ENCODE data around the gene TSPYL2. TPM values are rescaled to one million over a fixed set of nuclear protein-coding genes. Genes with fewer than 3 reads are reported as not detected.

The TSPYL2 gene
- total RNA-seq, 1 experiment from 2014 or later, result 19.9 TPM

DNA sequence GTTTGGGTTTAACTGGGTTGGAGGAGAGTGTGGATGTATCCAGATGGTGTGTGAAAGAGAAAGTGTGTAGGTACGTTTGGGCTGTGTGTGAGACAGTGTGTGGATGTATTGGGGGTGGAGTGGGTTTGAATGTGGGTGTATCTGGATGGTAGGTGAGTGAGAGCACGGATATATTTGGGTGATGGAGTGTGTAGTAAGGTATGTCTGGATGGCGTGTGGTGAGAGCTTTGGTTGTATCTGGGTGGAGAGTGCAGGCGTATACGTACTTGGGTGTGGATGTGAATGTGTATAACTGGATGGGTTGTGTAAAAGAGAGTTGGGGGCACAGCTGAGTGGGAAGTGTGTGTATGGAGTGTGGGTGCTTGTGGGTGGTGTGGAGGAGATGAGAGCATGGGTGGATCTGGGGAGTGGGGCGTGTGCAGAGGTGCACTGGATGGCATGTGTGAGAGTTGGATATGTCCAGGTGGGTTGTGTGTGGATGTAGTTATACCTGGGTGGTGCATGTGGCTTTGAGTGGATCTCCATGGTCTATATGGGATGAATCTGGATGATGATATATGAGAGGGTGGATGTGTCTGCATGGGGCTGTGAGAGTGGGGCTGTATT is 26.8 kb upstream of the TSPYL2 start:
- BruUV-seq (replicated peaks), result no TSS peak
- no peaks in the 10 kb centered on the region for H3K4me1 Mint-ChIP-seq (ENCODE audit: low read depth, unreplicated experiment)
- no peak for DNase-seq
- H3K4me3 Mint-ChIP-seq (ENCODE audit: low read depth, unreplicated experiment), result no peak overlapping the region
- H3K9me3 Mint-ChIP-seq (ENCODE audit: low read depth, unreplicated experiment), result no peaks in the 10 kb centered on the region
- TF ChIP-seq, protein P1, sequence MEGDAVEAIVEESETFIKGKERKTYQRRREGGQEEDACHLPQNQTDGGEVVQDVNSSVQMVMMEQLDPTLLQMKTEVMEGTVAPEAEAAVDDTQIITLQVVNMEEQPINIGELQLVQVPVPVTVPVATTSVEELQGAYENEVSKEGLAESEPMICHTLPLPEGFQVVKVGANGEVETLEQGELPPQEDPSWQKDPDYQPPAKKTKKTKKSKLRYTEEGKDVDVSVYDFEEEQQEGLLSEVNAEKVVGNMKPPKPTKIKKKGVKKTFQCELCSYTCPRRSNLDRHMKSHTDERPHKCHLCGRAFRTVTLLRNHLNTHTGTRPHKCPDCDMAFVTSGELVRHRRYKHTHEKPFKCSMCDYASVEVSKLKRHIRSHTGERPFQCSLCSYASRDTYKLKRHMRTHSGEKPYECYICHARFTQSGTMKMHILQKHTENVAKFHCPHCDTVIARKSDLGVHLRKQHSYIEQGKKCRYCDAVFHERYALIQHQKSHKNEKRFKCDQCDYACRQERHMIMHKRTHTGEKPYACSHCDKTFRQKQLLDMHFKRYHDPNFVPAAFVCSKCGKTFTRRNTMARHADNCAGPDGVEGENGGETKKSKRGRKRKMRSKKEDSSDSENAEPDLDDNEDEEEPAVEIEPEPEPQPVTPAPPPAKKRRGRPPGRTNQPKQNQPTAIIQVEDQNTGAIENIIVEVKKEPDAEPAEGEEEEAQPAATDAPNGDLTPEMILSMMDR (IDR thresholded peaks at IDR 0.05; ENCODE audit: unreplicated experiment), result no peak
- no peaks in the 10 kb centered on the region for H3K36me3 Mint-ChIP-seq (ENCODE audit: insufficient read depth, unreplicated experiment)
- intact Hi-C loops (cut with micrococcal nuclease; ENCODE audit: unreplicated experiment), result no loop called here
- no peak overlapping the region for H3K27ac Mint-ChIP-seq (ENCODE audit: unreplicated experiment)
- H3K27me3 Mint-ChIP-seq (ENCODE audit: unreplicated experiment), result no peaks in the 10 kb centered on the region
- CTCF ChIA-PET, result no interaction called here

DNA sequence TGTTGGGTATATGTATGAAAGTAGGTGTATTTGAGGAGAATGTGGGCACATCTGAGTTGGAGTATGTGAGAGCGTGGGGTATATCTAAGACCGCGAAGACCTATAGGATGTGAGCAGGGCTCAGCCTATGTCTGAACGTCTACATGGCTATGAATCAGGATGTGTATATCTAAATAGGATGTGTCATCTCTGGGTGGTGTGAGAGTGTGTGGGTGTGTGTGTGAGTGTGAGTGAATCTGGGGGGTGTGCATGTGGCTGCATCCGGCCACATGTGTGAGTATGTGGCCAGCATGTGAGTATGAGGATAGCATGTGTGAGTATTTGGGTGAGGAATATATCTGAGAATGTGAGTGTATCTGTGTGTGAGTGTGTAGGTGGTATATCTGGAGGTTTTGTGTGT is 25.9 kb upstream of the TSPYL2 start:
- Mint-ChIP-seq H3K27me3 (ENCODE audit: unreplicated experiment) (no peaks in the 10 kb centered on the region), H3K9me3 (ENCODE audit: low read depth, unreplicated experiment) (no peaks in the 10 kb centered on the region), H3K36me3 (ENCODE audit: insufficient read depth, unreplicated experiment) (no peaks in the 10 kb centered on the region), H3K4me3 (ENCODE audit: low read depth, unreplicated experiment) (no peak overlapping the region), H3K27ac (ENCODE audit: unreplicated experiment) (no peak overlapping the region), H3K4me1 (ENCODE audit: low read depth, unreplicated experiment) (no peaks in the 10 kb centered on the region)
- intact Hi-C loops (cut with micrococcal nuclease; ENCODE audit: unreplicated experiment), result no loop called here
- BruUV-seq (replicated peaks), result no TSS peak
- CTCF ChIA-PET, result interaction anchor here (0.6 kb wide), 1 partner anchor 206 kb away, joined by 3 read pairs; no protein-coding TSS in a partner anchor
- TF ChIP-seq, protein P1 (IDR thresholded peaks at IDR 0.05; ENCODE audit: unreplicated experiment), result no peak
- no peak for DNase-seq

DNA sequence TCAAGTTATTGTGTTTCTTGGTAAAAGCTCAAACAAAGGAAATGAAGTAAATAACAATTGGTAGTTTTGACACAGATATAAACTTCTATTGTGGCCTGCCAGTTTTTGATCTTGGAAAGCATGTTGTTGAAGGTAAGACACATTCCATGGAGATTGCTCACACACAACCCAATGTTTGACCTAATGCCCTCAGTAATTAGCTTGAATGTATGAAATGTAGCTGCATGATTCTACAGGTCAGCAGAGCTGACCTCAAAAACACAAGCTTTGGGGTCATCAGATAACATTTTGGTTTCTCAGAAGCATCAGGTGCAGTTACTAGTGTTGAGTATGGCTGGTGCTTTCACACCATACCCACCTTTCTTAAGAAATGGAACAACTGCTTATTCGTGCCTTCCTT is 17.1 kb upstream of the TSPYL2 start:
- no peak overlapping the region for H3K27ac Mint-ChIP-seq (ENCODE audit: unreplicated experiment)
- H3K9me3 Mint-ChIP-seq (ENCODE audit: low read depth, unreplicated experiment), result no peaks in the 10 kb centered on the region
- TF ChIP-seq, protein P1 (IDR thresholded peaks at IDR 0.05; ENCODE audit: unreplicated experiment), result no peak
- intact Hi-C loops (cut with micrococcal nuclease; ENCODE audit: unreplicated experiment), result no loop called here
- DNase-seq, result no peak
- BruUV-seq (replicated peaks), result no TSS peak
- H3K4me1 Mint-ChIP-seq (ENCODE audit: low read depth, unreplicated experiment), result no peaks in the 10 kb centered on the region
- no peaks in the 10 kb centered on the region for H3K36me3 Mint-ChIP-seq (ENCODE audit: insufficient read depth, unreplicated experiment)
- no peak overlapping the region for H3K4me3 Mint-ChIP-seq (ENCODE audit: low read depth, unreplicated experiment)
- no peaks in the 10 kb centered on the region for H3K27me3 Mint-ChIP-seq (ENCODE audit: unreplicated experiment)
- CTCF ChIA-PET, result no interaction called here

DNA sequence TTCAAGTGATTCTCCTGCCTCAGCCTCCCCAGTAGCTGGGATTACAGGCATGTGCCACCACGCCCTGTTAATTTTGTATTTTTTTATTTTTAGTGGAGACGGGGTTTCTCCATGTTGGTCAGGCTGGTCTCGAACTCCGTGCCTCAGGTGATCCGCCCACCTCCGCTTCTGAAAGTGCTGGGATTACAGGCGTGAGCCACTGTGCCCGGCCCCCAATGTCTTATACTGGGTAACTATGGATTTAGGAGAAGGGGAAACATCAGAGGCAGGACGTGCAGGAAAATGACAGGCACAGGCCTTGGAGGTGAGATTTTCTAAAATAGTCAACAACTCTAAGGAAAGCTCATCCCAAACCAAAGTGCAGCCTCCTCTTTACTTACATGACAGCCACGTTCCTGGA is 11.1 kb upstream of the TSPYL2 start:
- BruUV-seq (replicated peaks), result no TSS peak
- Mint-ChIP-seq H3K9me3 (ENCODE audit: low read depth, unreplicated experiment) (no peaks in the 10 kb centered on the region), H3K36me3 (ENCODE audit: insufficient read depth, unreplicated experiment) (peaks cover 9% of the 10 kb centered on the region), H3K27ac (ENCODE audit: unreplicated experiment) (no peak overlapping the region), H3K27me3 (ENCODE audit: unreplicated experiment) (peaks cover 15% of the 10 kb centered on the region), H3K4me1 (ENCODE audit: low read depth, unreplicated experiment) (peaks cover 15% of the 10 kb centered on the region), H3K4me3 (ENCODE audit: low read depth, unreplicated experiment) (no peak overlapping the region)
- TF ChIP-seq, protein P1 (IDR thresholded peaks at IDR 0.05; ENCODE audit: unreplicated experiment), result no peak
- CTCF ChIA-PET, result no interaction called here
- intact Hi-C loops (cut with micrococcal nuclease; ENCODE audit: unreplicated experiment), result loop anchor here (1.0 kb wide), 1 partner anchor 18 kb away; no protein-coding TSS in a partner anchor
- DNase-seq, result no peak
